Activated CD8-positive, alpha-beta T cell treated with anti-CD3 and anti-CD28 coated beads for 36 hours (primary cell): ENCODE data around the gene PDE4C. TPM values are rescaled to one million over a fixed set of nuclear protein-coding genes. Genes with fewer than 3 reads are reported as not detected.
A peak's percentile ranks its signal among the peaks of the same experiment; 100 is the strongest.

Experiments used
- ATAC-seq: fragments of 200-7000 bp; cut with Tn5 transposase; one replicate; pipeline ENCODE4 v1.10.0; 2021; ENCODE audit warnings: mild to moderate bottlenecking, moderate library complexity
- CTCF ChIA-PET: fragments of 350-600 bp; sonication (Branson Sonifier 250); formaldehyde crosslinking; loops from one replicate; lab custom pipeline; 2021; ENCODE audit warnings: antibody characterized with exemption; lab: Charles Lee
- POLR2A ChIA-PET: fragments of 350-600 bp; sonication (Branson Sonifier 250); formaldehyde crosslinking; loops from one replicate; lab custom pipeline; 2021; ENCODE audit warnings: antibody characterized with exemption; lab: Charles Lee
- DNase-seq: peaks from one replicate; pipeline ENCODE4 v3.0.0-alpha.2; 2020
- H3K27ac Mint-ChIP-seq: one replicate; pipeline ENCODE4 v1.8.0; 2021; ENCODE audit warnings: mild to moderate bottlenecking, mixed read lengths
- H3K27me3 Mint-ChIP-seq: one replicate; pipeline ENCODE4 v1.8.0; 2021; ENCODE audit warnings: mixed read lengths
- H3K36me3 Mint-ChIP-seq: one replicate; pipeline ENCODE4 v1.8.0; 2021; ENCODE audit warnings: low read depth, mixed read lengths
- H3K4me1 Mint-ChIP-seq: one replicate; pipeline ENCODE4 v1.8.0; 2021; ENCODE audit warnings: low read depth, mixed read lengths
- H3K4me3 Mint-ChIP-seq: one replicate; pipeline ENCODE4 v1.8.0; 2021; ENCODE audit warnings: mild to moderate bottlenecking, moderate library complexity, mixed read lengths
- H3K9me3 Mint-ChIP-seq: one replicate; pipeline ENCODE4 v1.8.0; 2021; ENCODE audit warnings: mixed read lengths
- intact Hi-C: fragments of 100-400 bp; cut with micrococcal nuclease; formaldehyde crosslinking; loops from one replicate; pipeline ENCODE4 v1.10.0; 2022
- total RNA-seq, 2 experiments: library from RNA; stranded (reverse); gene quantifications; one replicate each; pipeline ENCODE4 v1.2.3, GENCODE V29; 2021
- TF ChIP-seq, protein P1 (sequence below): fragments of 200-600 bp; IDR thresholded peaks from one replicate; pipeline ENCODE4 v1.8.0; 2022; ENCODE audit warnings: antibody characterized with exemption, mild to moderate bottlenecking

Gene PDE4C
- total RNA-seq, 2 experiments from 2014 or later = 0.38 TPM; not detected in 1

DNA sequence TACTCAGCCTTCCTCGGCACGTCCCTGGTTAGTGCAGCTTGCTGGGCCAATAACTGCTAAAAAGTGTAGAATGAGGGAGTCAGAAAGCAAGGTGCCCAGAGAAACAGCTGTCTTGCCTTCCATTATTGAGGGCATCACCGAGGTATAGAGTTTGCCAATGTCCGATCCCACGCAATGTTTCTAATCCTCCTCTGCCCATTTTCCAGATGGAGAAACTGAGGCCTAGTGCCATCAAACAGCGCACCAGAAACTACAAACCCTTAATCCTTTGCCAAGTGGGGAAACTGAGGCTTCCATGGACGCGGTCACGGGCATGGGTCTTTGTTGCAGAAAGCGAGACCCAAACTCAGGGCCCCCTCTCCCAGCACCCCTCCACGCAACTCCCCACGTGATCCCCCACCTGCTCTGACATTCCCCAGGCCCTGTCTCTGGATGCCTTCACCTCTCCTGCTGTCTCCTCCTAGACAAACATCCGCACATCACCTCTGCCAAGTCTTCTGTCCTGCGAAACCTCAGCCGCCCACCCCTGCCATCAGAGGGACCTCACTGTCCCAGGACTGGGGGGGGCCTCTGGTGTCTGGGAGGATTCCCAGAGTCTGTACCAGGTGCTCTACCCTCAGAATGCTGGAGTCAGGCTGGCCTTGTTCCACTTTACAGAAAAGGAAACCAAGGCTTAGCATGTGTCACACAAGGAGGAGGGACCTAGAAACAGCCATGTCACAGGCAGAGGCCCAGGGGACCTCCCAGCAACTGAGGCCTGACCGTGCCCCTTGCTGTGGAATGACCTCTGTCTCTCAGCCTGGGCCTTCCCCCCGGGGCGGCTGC, 930 bp upstream of the PDE4C start:
- no peak for ATAC-seq
- no peak for DNase-seq
- H3K4me3 Mint-ChIP-seq = no peak overlapping the region
- intact Hi-C loops = no loop called here
- TF ChIP-seq, protein P1, sequence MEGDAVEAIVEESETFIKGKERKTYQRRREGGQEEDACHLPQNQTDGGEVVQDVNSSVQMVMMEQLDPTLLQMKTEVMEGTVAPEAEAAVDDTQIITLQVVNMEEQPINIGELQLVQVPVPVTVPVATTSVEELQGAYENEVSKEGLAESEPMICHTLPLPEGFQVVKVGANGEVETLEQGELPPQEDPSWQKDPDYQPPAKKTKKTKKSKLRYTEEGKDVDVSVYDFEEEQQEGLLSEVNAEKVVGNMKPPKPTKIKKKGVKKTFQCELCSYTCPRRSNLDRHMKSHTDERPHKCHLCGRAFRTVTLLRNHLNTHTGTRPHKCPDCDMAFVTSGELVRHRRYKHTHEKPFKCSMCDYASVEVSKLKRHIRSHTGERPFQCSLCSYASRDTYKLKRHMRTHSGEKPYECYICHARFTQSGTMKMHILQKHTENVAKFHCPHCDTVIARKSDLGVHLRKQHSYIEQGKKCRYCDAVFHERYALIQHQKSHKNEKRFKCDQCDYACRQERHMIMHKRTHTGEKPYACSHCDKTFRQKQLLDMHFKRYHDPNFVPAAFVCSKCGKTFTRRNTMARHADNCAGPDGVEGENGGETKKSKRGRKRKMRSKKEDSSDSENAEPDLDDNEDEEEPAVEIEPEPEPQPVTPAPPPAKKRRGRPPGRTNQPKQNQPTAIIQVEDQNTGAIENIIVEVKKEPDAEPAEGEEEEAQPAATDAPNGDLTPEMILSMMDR = no peak
- ChIA-PET POLR2A (interaction anchor here (1.3 kb wide), 1 partner anchor 11 kb away, joined by 4 read pairs; no protein-coding TSS in a partner anchor), CTCF (interaction anchor here (1.5 kb wide), 1 partner anchor 25 kb away, joined by 3 read pairs; no protein-coding TSS in a partner anchor)
- no peak overlapping the region for H3K27ac Mint-ChIP-seq
- peaks cover 63% of the 10 kb centered on the region for H3K27me3 Mint-ChIP-seq
- no peaks in the 10 kb centered on the region for H3K36me3 Mint-ChIP-seq
- no peaks in the 10 kb centered on the region for H3K9me3 Mint-ChIP-seq
- peaks cover 29% of the 10 kb centered on the region for H3K4me1 Mint-ChIP-seq

DNA sequence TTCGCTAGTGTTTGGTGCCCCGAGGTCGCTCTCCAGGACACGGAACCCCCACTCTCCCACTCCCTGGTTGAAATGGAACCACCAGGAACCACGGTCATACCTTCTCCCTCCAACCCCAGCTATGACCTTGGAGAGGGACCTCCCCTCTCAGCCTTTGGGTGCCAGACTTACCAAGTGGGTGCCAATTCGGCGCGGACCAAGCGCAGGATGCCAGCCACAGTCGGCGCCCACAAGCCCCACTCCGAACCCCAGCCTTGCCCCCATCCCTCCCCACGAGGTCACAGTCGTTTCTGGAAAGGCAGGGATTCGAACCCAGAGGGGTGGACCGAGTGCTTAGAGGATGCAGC, 910 bp downstream of the PDE4C start:
- CTCF ChIA-PET = interaction anchor here (1.5 kb wide), 1 partner anchor 26 kb away, joined by 3 read pairs; no protein-coding TSS in a partner anchor
- Mint-ChIP-seq H3K27ac (no peak overlapping the region), H3K36me3 (no peaks in the 10 kb centered on the region), H3K4me1 (peaks cover 26% of the 10 kb centered on the region), H3K4me3 (peak overlapping the region; percentile 10), H3K27me3 (peaks cover 60% of the 10 kb centered on the region), H3K9me3 (no peaks in the 10 kb centered on the region)
- ATAC-seq = no peak
- DNase-seq = no peak
- POLR2A ChIA-PET = no interaction called here
- TF ChIP-seq, protein P1 = no peak
- intact Hi-C loops = no loop called here

DNA sequence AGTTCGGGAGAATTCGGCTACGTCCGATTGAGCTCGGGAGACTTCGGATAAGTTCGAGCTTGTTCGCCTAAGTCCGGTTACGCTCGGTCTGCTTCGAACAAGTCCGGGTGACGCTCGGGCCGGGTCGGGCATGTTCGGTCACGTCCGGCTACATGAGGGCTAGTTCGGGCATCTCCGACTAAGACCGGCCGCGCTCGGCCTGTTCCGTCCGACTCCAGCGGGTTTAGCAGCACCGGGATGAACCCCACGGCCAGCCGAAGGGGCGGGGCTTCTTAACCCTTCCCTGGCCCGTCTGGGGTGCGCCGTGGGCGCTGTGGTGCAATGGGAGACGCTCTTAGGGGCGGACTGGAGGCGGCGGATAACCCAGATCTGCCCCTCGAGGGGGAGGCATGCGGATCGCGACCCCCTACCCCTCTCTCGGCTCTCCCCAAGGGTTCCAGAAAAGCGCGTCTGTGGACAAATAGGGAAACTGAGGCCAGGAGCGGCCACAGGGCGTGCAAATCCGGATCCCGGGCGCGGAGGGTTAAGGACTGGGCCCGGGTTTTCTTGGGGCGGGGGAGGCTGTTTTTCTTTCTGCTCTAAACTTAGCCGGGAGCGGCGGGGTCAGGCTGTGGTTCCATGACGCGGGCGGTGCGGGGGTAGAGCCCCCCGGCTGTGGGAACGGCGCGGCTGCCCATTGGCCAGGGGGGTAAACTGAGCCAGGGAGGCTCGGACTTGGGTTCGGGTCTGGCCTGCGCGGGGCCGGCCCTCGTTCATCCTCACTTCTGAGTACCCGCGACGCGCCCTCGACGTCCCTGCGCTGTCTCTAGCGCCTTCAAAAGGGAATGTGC, 1.5 kb downstream of the PDE4C start:
- Mint-ChIP-seq H3K36me3 (no peaks in the 10 kb centered on the region), H3K9me3 (no peaks in the 10 kb centered on the region), H3K27me3 (peaks cover 59% of the 10 kb centered on the region), H3K4me1 (peaks cover 28% of the 10 kb centered on the region), H3K4me3 (peak overlapping the region; percentile 76), H3K27ac (no peak overlapping the region)
- peak; percentile 97 for DNase-seq
- ATAC-seq = peak; percentile 99
- TF ChIP-seq, protein P1 = no peak
- ChIA-PET POLR2A (interaction anchor here (0.9 kb wide), 1 partner anchor 116 kb away, joined by 3 read pairs; no protein-coding TSS in a partner anchor), CTCF (interaction anchor here (0.9 to 3.1 kb wide), 9 partner anchors 8 to 112 kb away, joined by 3 to 16 read pairs (median 5); no protein-coding TSS in a partner anchor)
- intact Hi-C loops = no loop called here

DNA sequence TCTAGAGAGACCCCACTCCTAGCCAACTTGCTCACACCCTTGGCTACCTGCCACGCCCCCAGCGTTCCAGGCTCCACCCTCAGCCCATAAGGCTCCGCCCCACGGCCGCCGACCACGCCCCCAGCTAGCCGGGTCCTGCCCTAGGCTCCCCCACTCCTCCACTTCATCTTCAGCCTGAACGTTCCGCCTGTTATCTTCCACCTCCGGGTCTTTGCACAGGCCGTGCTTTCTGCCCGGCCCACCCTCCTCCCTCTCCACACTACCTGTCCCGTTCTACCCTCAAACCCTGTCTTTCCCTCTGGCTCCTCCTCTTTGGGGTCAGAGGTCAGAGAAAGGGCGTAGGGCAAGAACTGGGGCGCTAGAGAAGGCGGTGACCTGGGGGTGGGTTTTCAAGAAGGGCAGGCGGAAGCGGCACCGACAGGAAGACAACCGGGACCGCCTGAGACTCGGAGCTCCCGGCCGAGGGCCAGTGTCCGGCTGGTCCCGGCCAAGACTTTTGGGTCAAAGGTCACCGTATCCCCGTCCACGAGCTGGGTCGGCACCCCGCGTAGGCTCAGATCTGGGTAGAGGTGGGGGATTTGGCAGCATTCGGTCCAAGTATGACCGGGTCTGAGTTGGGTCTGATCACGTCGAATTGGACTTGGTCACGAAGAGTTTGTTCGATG, 2.2 kb downstream of the PDE4C start:
- Mint-ChIP-seq H3K4me1 (peaks cover 29% of the 10 kb centered on the region), H3K27ac (no peak overlapping the region), H3K9me3 (no peaks in the 10 kb centered on the region), H3K27me3 (peaks cover 55% of the 10 kb centered on the region), H3K36me3 (no peaks in the 10 kb centered on the region), H3K4me3 (peak overlapping the region; percentile 76)
- peak; percentile 44 for DNase-seq
- ChIA-PET CTCF (interaction anchor here (0.7 to 3.1 kb wide), 11 partner anchors 9 to 125 kb away, joined by 3 to 16 read pairs (median 4); partner anchors contain the start of gene MPV17L2), POLR2A (interaction anchor here (0.9 kb wide), 3 partner anchors 9 to 115 kb away, joined by 3 read pairs; no protein-coding TSS in a partner anchor)
- TF ChIP-seq, protein P1 = no peak
- intact Hi-C loops = no loop called here
- ATAC-seq = peak; percentile 10
